ENCODE measurements around the gene INHBC.
"Not testable (repeated sequence)": the region's sequence is repeated elsewhere in the genome, so short reads cannot be mapped to it uniquely, and the experiment has no call there.

The INHBC gene

DNA sequence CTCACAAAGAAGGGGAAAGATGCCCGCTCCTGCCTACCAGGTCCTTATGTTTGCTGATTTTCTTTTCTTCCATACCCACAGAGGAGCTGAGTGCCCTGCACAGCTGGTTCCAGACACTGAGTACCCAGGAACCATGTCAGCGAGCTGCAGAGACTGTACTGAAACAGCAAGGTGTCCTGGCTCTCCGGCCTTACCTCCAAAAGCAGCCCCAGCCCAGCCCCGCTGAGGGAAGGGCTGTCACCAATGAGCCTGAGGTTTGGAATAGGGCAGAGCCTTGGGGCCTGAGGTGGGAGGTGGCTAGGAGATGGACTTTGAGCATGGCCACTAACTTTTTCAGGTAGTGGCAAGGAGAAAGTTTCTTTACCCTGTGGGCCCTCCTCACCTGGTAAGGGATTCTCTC is 55.5 kb downstream of the INHBC start:
- H3K4me3 ChIP-seq (ENCODE audit: low read depth, low read length): no peak overlapping the region
- TF ChIP-seq, protein P1, sequence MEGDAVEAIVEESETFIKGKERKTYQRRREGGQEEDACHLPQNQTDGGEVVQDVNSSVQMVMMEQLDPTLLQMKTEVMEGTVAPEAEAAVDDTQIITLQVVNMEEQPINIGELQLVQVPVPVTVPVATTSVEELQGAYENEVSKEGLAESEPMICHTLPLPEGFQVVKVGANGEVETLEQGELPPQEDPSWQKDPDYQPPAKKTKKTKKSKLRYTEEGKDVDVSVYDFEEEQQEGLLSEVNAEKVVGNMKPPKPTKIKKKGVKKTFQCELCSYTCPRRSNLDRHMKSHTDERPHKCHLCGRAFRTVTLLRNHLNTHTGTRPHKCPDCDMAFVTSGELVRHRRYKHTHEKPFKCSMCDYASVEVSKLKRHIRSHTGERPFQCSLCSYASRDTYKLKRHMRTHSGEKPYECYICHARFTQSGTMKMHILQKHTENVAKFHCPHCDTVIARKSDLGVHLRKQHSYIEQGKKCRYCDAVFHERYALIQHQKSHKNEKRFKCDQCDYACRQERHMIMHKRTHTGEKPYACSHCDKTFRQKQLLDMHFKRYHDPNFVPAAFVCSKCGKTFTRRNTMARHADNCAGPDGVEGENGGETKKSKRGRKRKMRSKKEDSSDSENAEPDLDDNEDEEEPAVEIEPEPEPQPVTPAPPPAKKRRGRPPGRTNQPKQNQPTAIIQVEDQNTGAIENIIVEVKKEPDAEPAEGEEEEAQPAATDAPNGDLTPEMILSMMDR (IDR thresholded peaks at IDR 0.05; ENCODE audit: low read depth, low read length): no peak

DNA sequence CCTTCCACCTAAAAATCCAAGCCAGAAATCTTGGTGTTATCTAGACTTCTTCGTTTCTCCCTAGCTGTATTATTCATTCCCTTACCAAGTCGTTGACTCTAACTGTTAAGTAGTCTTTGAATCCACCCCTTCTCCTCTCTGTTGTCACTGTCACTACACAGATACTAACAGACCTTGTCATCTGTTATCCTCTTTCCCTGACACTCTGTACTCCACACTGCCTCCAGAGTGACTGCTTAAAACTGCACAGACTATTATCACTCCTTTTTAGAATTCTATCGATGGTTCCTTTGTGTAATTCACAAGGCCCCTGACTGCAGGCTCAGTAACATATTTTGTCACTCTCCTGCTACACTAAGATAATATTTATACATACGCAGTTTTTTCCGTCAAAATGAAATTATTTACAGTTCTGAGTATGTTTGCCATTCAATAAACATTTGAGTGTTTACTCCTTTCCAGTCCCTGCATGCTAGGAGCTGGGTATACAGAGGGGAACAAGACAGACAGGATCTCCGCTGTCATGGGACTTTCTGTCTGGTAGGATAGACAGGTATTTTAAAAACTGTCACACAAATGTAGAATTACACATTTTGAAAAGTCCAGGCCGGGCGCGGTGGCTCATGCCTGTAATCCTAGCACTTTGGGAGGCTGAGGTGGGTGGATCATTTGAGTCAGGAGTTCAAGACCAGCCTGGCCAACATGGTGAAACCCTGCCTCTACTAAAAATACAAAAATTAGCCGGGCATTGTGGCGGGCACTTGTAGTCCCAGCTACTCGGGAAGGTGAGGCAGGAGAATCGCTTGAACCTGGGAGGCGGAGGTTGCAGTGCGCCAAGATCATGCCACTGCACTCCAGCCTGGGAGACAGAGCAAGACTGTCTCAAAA is 57.1 kb downstream of the INHBC start:
- TF ChIP-seq, protein P1 (IDR thresholded peaks at IDR 0.05; ENCODE audit: low read depth, low read length): no peak
- H3K4me3 ChIP-seq (ENCODE audit: low read depth, low read length): no peak overlapping the region

DNA sequence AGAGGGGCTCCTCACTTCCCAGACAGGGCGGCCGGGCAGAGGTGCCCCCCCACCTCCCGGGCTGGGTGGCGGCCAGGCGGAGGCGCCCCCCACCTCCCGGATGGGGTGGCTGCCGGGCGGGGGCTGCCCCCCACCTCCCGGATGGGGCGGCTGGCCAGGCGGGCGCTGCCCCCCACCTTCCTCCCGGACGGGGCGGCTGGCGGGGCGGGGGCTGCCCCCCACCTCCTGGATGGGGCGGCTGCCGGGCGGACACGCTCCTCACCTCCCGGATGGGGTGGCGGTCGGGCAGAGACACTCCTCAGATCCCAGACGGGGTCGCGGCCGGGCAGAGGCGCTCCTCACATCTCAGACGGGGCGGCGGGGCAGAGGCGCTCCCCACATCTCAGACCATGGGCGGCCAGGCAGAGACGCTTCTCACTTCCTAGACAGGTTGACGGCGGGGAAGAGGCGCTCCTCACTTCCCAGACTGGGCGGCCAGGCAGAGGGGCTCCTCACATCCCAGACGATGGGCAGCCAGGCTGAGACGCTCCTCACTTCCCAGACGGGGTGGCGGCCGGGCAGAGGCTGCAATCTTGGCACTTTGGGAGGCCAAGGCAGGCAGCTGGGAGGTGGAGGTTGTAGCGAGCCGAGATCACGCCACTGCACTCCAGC is 60.6 kb downstream of the INHBC start:
- H3K4me3 ChIP-seq (ENCODE audit: low read depth, low read length): not testable (repeated sequence)

DNA sequence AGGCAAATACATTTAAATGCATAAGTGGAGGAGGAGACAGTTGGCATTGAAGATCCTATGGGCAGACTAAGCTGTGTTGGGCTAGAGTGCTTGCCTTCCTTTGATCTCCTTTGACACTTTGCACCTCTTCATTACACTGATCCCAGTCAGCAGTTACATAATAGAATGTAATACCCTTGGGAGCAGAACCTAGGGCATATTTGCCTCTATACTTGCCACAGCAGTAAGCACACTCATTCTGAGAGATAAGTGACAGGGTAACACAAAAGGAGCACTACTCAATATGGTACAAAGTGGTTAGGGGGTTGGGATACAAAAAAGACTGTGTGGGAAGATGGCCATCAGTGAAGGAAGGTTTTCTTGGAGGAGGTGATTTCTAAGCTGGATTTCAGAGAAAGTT is 62.2 kb downstream of the INHBC start:
- TF ChIP-seq, protein P1 (IDR thresholded peaks at IDR 0.05; ENCODE audit: low read depth, low read length): no peak

DNA sequence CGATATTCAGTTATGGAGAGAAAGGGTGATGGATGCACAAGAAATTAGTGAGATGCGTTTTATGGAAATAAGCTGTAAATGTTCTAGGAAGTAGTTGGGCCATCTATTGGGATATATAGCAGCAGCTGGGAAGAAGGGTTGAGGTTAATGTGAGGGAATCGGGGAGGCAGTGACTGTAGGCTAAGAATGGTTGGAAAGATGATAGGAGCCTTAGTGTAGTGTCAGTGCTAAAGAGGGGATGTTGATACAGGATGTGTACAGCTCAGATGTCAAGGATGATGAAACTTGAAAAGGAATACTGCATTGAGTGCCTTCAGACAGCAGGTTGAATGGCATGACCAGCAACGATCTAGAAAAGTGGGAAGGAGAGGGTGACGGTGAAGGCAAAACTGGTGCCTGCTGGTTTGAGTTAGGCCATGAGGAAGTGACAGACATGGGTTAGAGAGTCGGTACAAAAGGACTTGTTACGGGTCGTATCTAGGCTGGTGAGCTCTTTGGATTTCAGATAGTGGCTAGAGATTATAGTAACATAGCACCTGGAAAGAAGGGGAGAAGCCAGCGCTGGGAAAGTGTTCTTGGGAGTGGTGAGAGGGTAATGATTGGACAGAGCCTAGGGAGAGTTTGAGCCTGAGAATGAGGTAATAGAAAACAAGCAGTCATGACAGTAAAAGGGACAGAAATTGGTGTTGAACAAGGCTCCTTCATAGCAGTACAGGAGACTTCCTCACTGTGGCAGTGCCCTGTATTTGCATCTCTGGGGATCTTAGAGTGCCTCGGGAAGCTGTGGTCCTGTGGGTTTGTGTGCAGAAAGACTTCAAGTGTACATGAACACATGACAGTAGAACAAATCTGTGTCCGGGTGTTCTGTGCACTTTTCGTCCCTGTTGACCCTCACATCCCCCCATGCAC is 62.9 kb downstream of the INHBC start:
- TF ChIP-seq, protein P1 (IDR thresholded peaks at IDR 0.05; ENCODE audit: low read depth, low read length): no peak
- H3K4me3 ChIP-seq (ENCODE audit: low read depth, low read length): no peak overlapping the region

More for the DNA sequence above, 62.2 kb downstream of the INHBC start:
- H3K4me3 ChIP-seq (ENCODE audit: low read depth, low read length): no peak overlapping the region

DNA sequence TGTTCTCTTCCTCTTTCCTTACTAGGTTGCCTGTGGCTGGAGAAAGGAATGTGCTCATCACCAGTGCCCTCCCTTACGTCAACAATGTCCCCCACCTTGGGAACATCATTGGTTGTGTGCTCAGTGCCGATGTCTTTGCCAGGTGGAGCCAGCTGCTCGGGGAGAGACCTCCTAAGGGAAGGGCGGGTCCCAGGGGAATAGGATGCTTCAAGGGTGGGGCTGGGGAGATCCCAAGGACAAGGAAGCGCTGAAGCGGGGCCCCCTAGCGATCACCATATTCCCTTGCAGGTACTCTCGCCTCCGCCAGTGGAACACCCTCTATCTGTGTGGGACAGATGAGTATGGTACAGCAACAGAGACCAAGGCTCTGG is 63.5 kb downstream of the INHBC start:
- TF ChIP-seq, protein P1 (IDR thresholded peaks at IDR 0.05; ENCODE audit: low read depth, low read length): no peak
- H3K4me3 ChIP-seq (ENCODE audit: low read depth, low read length): no peak overlapping the region

DNA sequence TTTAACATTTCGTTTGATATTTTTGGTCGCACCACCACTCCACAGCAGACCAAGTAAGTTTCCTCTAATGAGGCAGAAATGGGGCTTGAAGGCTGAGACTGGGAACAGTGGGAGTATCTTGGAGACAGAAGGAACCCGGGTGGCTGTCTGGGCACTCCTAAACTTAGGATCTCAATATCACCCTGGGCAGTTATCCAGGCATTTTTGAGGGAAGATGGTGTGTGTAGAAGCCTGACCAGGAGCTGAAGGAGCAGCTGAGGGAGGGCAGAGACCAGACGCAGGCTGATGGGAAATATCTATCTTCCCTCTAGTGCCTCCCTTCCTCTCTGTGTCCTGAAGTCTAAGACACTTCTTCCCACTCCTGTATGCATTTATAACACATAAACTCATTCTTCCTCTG is 64.0 kb downstream of the INHBC start:
- TF ChIP-seq, protein P1 (IDR thresholded peaks at IDR 0.05; ENCODE audit: low read depth, low read length): no peak

More for the DNA sequence above, 64.0 kb downstream of the INHBC start:
- H3K4me3 ChIP-seq (ENCODE audit: low read depth, low read length): no peak overlapping the region
